Stimulated activated CD4-positive, alpha-beta T cell treated with anti-CD3 and anti-CD28 coated beads, Interleukin-15, amount 100 ng/mL, for 48 hours (primary cell): ENCODE results near the gene MBOAT2.

Experiments
- DNase-seq, 2 donors: peaks; one replicate each; pipeline ENCODE4 v3.0.0-alpha.2; 2020; ENCODE audit warnings: low read depth in 2 of 2

The MBOAT2 gene

GRCh38 chr2:8821276-8822217 is 181.9 kb downstream of the MBOAT2 start:
- no peak for DNase-seq

GRCh38 chr2:8819948-8820347 is 183.5 kb downstream of the MBOAT2 start:
- DNase-seq = no peak

GRCh38 chr2:8819194-8819593 is 184.3 kb downstream of the MBOAT2 start:
- no peak for DNase-seq

- DNase-seq = no peak
These were observed 186.3 kb downstream of the MBOAT2 start for GRCh38 chr2:8817221-8817620.

GRCh38 chr2:8806885-8807704 is 196.4 kb downstream of the MBOAT2 start:
- no peak for DNase-seq

- no peak for DNase-seq
These were observed 197.9 kb downstream of the MBOAT2 start for GRCh38 chr2:8805278-8806210.

- DNase-seq = peak; percentile 36 to 49
These were observed 199.7 kb downstream of the MBOAT2 start for GRCh38 chr2:8803658-8804379.

- DNase-seq = no peak
These were observed 200.7 kb downstream of the MBOAT2 start for GRCh38 chr2:8802741-8803140.
